RPMI8226 (cell line): ENCODE data around the gene SF3B3.

ENCODE experiments used
- DNase-seq: peaks from one replicate; pipeline ENCODE4 v3.0.0-alpha.2; 2015

Gene SF3B3

GRCh38 chr16:70523743-70524398 lies at the start of gene SF3B3:
SF3B3 (plus strand) TSS chr16:70523816; CDS start chr16:70526657, 2,841 bp downstream.
- peak; percentile 85 for DNase-seq

- no peak for DNase-seq
These were observed 49.1 kb upstream of the SF3B3 start for GRCh38 chr16:70474320-70475053.

- DNase-seq, result no peak
These were observed 48.4 kb upstream of the SF3B3 start for GRCh38 chr16:70475054-70475871.

- DNase-seq, result no peak
These were observed 47.2 kb upstream of the SF3B3 start for GRCh38 chr16:70476272-70477020.

- no peak for DNase-seq
These were observed 45.4 kb upstream of the SF3B3 start for GRCh38 chr16:70478169-70478568.

GRCh38 chr16:70478912-70479341 lies 44.7 kb upstream of the SF3B3 start:
- DNase-seq, result no peak

- DNase-seq, result no peak
These were observed 43.2 kb upstream of the SF3B3 start for GRCh38 chr16:70480127-70481105.

GRCh38 chr16:70481929-70482536 lies 41.6 kb upstream of the SF3B3 start:
- DNase-seq, result no peak

- DNase-seq, result no peak
These were observed 41.0 kb upstream of the SF3B3 start for GRCh38 chr16:70482624-70483023.

- DNase-seq, result no peak
These were observed 40.2 kb upstream of the SF3B3 start for GRCh38 chr16:70483426-70483825.

- no peak for DNase-seq
These were observed 38.7 kb upstream of the SF3B3 start for GRCh38 chr16:70484867-70485266.

GRCh38 chr16:70490261-70490660 lies 33.4 kb upstream of the SF3B3 start:
- DNase-seq, result no peak

- DNase-seq, result no peak
These were observed 29.8 kb upstream of the SF3B3 start for GRCh38 chr16:70493802-70494201.

GRCh38 chr16:70494202-70494770 lies 29.3 kb upstream of the SF3B3 start:
- no peak for DNase-seq

- no peak for DNase-seq
These were observed 28.8 kb upstream of the SF3B3 start for GRCh38 chr16:70494777-70495176.

- no peak for DNase-seq
These were observed 28.0 kb upstream of the SF3B3 start for GRCh38 chr16:70495425-70496182.

GRCh38 chr16:70496513-70496912 lies 27.1 kb upstream of the SF3B3 start:
- DNase-seq, result no peak

GRCh38 chr16:70508752-70509151 lies 14.9 kb upstream of the SF3B3 start:
- no peak for DNase-seq

GRCh38 chr16:70510216-70510615 lies 13.4 kb upstream of the SF3B3 start:
- no peak for DNase-seq

- DNase-seq, result no peak
These were observed 11.8 kb upstream of the SF3B3 start for GRCh38 chr16:70511833-70512232.
